ENCODE measurements around the gene SERHL2.

DNA sequence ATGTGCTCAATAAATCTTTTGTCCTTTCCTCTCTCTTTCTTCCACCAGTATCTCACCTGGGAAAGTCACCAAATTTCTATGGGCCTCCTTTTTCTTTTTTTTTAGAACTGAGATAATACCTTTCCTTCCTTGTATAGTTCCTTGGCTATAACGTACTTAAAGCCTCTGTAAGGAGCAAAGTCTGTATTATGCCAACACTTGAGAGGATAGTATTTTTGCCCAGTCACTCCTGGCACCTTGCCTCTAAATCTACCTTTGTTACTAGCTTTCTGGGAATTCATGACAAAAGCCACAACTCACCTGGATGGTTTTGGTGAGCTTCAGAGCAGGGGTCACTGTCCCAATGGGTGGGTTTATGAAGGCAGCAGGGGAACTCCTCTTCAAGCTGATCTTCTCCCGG lies 48.7 kb downstream of the SERHL2 start:
- TF ChIP-seq GATA2 (IDR thresholded peaks at IDR 0.05; ENCODE audit: low read depth, low read length): no peak
- TF ChIP-seq GATA3 (IDR thresholded peaks at IDR 0.05; ENCODE audit: low read depth, low read length): no peak
